Fibroblast of villous mesenchyme (primary cell): ENCODE data around the gene ACCS. TPM values are rescaled to one million over a fixed set of nuclear protein-coding genes. Genes with fewer than 3 reads are reported as not detected.

Source experiments
- DNase-seq: peaks from one replicate; pipeline ENCODE4 v3.0.0-alpha.2; 2010; ENCODE audit warnings: low read depth
- H3K4me3 ChIP-seq: 2 replicates; pipeline ENCODE4 v1.5.1; 2011; ENCODE audit warnings: low read depth, mild to moderate bottlenecking, low read length
- CTCF ChIP-seq: IDR thresholded peaks from 2 replicates; pipeline ENCODE4 v1.5.1; 2012; ENCODE audit warnings: low read depth, mild to moderate bottlenecking, low read length; ENCODE audit not compliant: insufficient read depth
- total RNA-seq: library from RNA; depleted of rRNA; stranded (reverse); fragments of >200 nt; gene quantifications from 2 replicates; pipeline ENCODE4 v1.2.3, GENCODE V29; 2012

The ACCS gene
- total RNA-seq, 1 donor, result 18.6 TPM

GRCh38 chr11:44112091-44112821 is 46.2 kb downstream of the ACCS start:
- DNase-seq, result peak; percentile 36
- no peak overlapping the region for H3K4me3 ChIP-seq
- TF ChIP-seq CTCF, result no peak

- no peak for TF ChIP-seq CTCF
- no peak for DNase-seq
- no peak overlapping the region for H3K4me3 ChIP-seq
Observed at GRCh38 chr11:44113018-44113417, 46.9 kb downstream of the ACCS start.

DNA sequence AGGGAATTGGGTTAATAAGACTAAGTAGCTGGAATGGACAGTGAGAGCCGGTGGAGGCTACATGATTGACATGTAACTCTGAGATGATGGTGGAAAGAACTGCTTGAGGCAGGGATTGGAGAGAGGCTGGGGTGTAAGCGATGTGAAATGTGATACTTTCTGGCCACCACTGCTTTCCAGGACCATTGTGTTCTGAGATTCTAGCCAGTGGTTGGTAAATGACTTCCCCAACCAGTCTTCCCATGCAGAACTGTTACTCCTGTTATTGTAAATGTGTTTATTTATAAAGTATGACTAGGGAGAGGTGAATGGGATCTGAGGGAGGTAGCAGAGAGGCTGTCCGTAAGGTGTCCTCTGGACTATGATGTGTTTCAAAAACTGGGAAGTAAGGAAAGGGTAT is 47.5 kb downstream of the ACCS start:
- no peak for DNase-seq
- no peak overlapping the region for H3K4me3 ChIP-seq
- no peak for TF ChIP-seq CTCF

- TF ChIP-seq CTCF, result no peak
- no peak for DNase-seq
Observed at GRCh38 chr11:44116234-44116830, 50.3 kb downstream of the ACCS start.

DNA sequence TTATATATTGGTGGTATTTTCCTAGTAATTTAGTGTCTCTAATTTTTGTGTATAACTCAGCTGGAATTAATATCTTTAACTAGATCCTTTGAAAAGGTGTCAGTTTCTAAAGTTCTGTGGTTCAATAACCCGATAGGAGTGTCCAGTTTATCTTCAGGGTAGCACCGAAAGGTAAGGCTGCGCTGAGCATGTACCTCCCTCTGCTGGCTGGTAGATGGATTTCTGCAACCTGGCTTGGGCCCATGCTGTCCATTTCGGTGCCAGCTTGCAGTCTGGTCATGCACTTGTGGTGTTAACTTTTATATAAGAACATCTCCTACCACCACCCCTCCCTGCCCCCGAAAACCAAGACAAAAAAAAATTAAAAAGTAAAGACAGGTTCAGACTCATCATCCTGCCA is 54.1 kb downstream of the ACCS start:
- no peak overlapping the region for H3K4me3 ChIP-seq
- peak; percentile 35 for TF ChIP-seq CTCF
- no peak for DNase-seq

More at GRCh38 chr11:44116234-44116830, 50.3 kb downstream of the ACCS start:
- H3K4me3 ChIP-seq, result no peak overlapping the region

DNA sequence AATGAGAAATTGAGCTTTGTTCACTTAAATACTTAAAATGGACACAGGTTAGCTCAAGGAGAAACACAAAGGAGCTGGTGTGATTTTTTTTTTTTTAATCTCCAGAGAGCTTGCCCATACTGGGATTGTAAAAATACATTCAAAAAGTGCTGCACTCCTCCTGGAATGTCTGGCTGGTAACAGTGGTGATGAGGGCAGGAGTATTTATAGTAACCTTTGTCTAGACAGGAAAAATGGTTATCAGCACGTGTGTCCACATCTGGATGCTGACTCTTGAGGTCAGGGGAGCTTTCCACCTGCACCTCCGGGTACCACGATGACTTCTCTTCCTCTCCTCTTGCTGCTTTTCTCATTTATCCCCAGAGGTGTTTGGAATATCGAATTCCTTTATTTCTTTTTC is 59.5 kb downstream of the ACCS start:
- no peak overlapping the region for H3K4me3 ChIP-seq
- no peak for DNase-seq
- no peak for TF ChIP-seq CTCF
